PC-3 (cell line): Measurements from ENCODE around the gene CYTH3.

ENCODE experiments used
- EZH2 ChIP-seq: fragments of 300-600 bp; sonication (generic); IDR thresholded peaks from one replicate; pipeline ENCODE4 v1.6.1; 2017; ENCODE audit warnings: antibody characterized with exemption, mild to moderate bottlenecking, low read length; ENCODE audit not compliant: unreplicated experiment
- EZH2phosphoT487 ChIP-seq: fragments of 300-600 bp; sonication (generic); IDR thresholded peaks from 2 replicates; pipeline ENCODE4 v1.6.1; 2018; ENCODE audit warnings: mild to moderate bottlenecking, antibody characterized with exemption, low read length, borderline replicate concordance
- TF ChIP-seq, protein P1 (sequence below): fragments of 300-600 bp; sonication (generic); conservative IDR thresholded peaks from 2 replicates; pipeline ENCODE4 v1.5.1; 2017; ENCODE audit warnings: antibody characterized with exemption, low read depth, mild to moderate bottlenecking, low read length

DNA sequence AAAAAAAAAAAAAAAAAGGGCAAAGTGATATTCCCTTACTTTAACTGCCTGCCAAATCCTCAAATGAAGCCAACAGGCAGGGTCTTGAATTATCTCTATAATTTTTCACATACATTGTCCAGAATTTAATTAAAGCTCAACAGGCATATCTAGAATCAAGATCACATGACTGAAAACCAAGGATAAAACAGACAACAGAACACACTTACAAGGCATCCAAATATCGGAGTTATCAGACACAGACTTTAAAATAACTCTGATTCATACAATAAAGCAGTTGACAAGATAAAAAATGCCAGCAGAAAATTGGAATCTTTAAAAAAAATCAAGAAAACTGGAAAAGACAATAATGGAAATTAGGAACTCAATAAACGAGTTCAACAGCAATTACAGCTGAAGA, 10.7 kb downstream of the CYTH3 start:
- TF ChIP-seq, protein P1, sequence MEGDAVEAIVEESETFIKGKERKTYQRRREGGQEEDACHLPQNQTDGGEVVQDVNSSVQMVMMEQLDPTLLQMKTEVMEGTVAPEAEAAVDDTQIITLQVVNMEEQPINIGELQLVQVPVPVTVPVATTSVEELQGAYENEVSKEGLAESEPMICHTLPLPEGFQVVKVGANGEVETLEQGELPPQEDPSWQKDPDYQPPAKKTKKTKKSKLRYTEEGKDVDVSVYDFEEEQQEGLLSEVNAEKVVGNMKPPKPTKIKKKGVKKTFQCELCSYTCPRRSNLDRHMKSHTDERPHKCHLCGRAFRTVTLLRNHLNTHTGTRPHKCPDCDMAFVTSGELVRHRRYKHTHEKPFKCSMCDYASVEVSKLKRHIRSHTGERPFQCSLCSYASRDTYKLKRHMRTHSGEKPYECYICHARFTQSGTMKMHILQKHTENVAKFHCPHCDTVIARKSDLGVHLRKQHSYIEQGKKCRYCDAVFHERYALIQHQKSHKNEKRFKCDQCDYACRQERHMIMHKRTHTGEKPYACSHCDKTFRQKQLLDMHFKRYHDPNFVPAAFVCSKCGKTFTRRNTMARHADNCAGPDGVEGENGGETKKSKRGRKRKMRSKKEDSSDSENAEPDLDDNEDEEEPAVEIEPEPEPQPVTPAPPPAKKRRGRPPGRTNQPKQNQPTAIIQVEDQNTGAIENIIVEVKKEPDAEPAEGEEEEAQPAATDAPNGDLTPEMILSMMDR = no peak
- no peak for TF ChIP-seq EZH2
- TF ChIP-seq EZH2phosphoT487 = no peak
